Heart right ventricle (tissue), 16 donors: ENCODE data around the gene LSP1. TPM values are rescaled to one million over a fixed set of nuclear protein-coding genes. Genes with fewer than 3 reads are reported as not detected.

Source experiments
- ATAC-seq, 8 donors: fragments of 200-7000 bp; cut with Tn5 transposase; one replicate each; pipeline ENCODE4 v1.9.1; 2020; ENCODE audit warnings: mild to moderate bottlenecking in 8 of 8, moderate library complexity in 8 of 8, moderate number of reproducible peaks in 1 of 8
- DNase-seq, 2 donors: peaks; one replicate each; pipeline ENCODE4 v3.0.0-alpha.2; 2020
- H3K27ac ChIP-seq, 10 donors: fragments of 200-600 bp; sonication (generic) in 2 of 10; one replicate each; pipeline versions ENCODE4 v1.5.0 to v1.8.0; 2020 to 2022; ENCODE audit warnings: mild to moderate bottlenecking in 3 of 10
- H3K27me3 ChIP-seq, 7 donors: fragments of 200-600 bp; one replicate each; pipeline ENCODE4 v1.8.0; 2021 to 2022; ENCODE audit warnings: mild to moderate bottlenecking in 2 of 7
- H3K36me3 ChIP-seq, 9 donors: fragments of 200-600 bp; sonication (generic) in 1 of 9; one replicate each; pipeline versions ENCODE4 v1.5.0 to v1.8.0; 2020 to 2022; ENCODE audit warnings: mild to moderate bottlenecking in 2 of 9
- H3K4me1 ChIP-seq, 9 donors: fragments of 200-600 bp; sonication (generic) in 1 of 9; one replicate each; pipeline versions ENCODE4 v1.5.0 to v1.8.0; 2020 to 2022; ENCODE audit warnings: mild to moderate bottlenecking in 4 of 9
- H3K4me3 ChIP-seq, 10 donors: fragments of 200-600 bp; sonication (generic) in 2 of 10; one replicate each; pipeline versions ENCODE4 v1.5.0 to v1.8.0; 2020 to 2022; ENCODE audit warnings: mild to moderate bottlenecking in 7 of 10, moderate library complexity in 2 of 10
- H3K9me3 ChIP-seq, 11 donors: fragments of 200-600 bp in 10 of 11; sonication (generic) in 2 of 11; one replicate each; pipeline versions ENCODE4 v1.5.0 to v1.8.0; 2013 to 2022; ENCODE audit warnings: mild to moderate bottlenecking in 2 of 11, control low read depth in 1 of 11, moderate library complexity in 1 of 11
- WGBS, 2 donors: extraction: QIAGEN DNeasy Blood & Tissue Kit; methylation state at CpG; one replicate each; pipeline ENCODE4 v1.1.7; 2013; ENCODE audit warnings: inconsistent platforms in 1 of 2; 5-methylcytosine and 5-hydroxymethylcytosine counted together
- intact Hi-C, 10 donors: fragments of 100-400 bp; cut with DNase I; formaldehyde crosslinking; loops; one replicate each; pipeline versions ENCODE4 v1.11.1 to v1.14.2; 2022
- polyA plus RNA-seq, 2 donors: library from polyadenylated mRNA; stranded (reverse); fragments of 200-250 nt; gene quantifications; one replicate each; pipeline ENCODE4 v1.2.3, GENCODE V29; 2013
- total RNA-seq, 10 donors: library from RNA; stranded (reverse); fragmentation: NEBNext Ultra II Directional in 3 of 10; extraction: Animal tissue kit (Norgen Biotek cat#: 25700) in 3 of 10; gene quantifications; one replicate each; pipeline versions ENCODE4 v1.2.1 to v1.2.4, GENCODE V29; 2021 to 2023
- TF ChIP-seq, protein P1 (sequence below), 9 donors: fragments of 200-600 bp; sonication (generic) in 2 of 9; IDR thresholded peaks; one replicate each; pipeline versions ENCODE4 v1.5.0 to v1.8.0; 2021 to 2022; ENCODE audit warnings: antibody characterized with exemption in 9 of 9, mild to moderate bottlenecking in 5 of 9, moderate library complexity in 1 of 9
- donor health status: Arrhythmogenic right ventricular cardiomyopathy.
- donor health status: ischemic (EF 13 %, LVEDD 7.1; RV severe dilation, severe dysfunction).
- donor health status: healthy with polysubstance abuse.
- donor health status: DM: no; HTN: yes; CAD: no.
- donor health status: DM: no; HTN: no; CAD: no.
- donor health status: ischemic (EF 25% LVEDD 6.9; RV normal size, moderate dysfunction).
- donor health status: ischemic (EF 25% LVEDD 5.7; RV mildly dilated, moderate dysfunction).
- donor health status: healthy.
- donor health status: DM: yes; HTN: yes; CAD: no.
- donor health status: Ischemic cardiomyopathy.
- donor health status: ischemic (EF 35%, LVEDD 5.7; RV mildly dilated, moderate dysfunction).
- donor health status: nonischemic (EF 11% LVEDD 7.7; RV severe dilation, severe dysfunction).
- donor health status: DM: yes; HTN: yes; CAD: no.
- donor health status: PGD.
- donor health status: ischemic (EF 29% LVEDD 5.4; RV normal size, mild dysfunction).
- donor health status: nonischemic (EF 23%, LVEDD 6.1; RV moderate dilation, normal function).

The LSP1 gene
- total and polyA plus RNA-seq, 12 donors = 16.0 to 57.2 (median 21.4) TPM

DNA sequence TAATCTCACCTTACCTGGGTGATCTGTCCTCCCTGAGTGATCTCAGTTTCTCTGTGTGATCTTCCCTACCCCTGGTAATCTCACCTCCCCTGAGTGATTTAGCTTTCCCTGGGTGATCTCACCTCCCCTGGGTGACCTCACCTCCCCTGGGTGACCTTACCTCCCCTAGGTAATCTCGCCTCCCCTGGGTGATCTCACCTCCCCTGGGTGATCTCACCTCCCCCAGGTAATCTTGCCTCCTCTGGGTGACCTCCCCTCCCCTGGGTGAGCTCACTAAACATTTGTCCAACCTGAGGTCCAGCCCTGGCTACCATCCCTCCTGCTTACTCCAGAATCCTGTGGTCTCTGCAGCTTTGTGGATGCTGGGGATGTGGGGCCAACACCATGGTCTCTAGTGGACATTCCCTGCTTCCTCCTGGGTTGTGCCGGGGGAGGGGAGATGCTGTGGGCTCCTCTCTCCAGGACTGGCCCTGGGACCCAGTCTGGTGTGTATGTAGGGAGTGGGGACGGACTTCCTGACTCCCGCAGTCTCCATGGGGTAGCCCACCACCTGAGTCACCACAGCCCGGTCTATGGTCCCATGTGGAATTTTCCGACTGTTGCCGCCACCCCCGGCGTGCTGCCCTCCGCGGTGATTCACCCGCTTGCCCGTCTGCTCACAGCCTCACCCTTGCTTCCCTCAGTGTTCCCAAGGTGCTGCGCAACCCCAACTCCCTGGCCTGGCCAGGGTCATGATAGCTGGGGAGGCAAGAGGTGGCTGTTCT is 9.9 kb downstream of the LSP1 start:
- DNase-seq (peak in 1 of 2 donors; percentile 17), ATAC-seq (peak in 4 of 8 donors; percentile 0 to 6 (median 1))
- Histone ChIP-seq H3K4me1 (peaks cover 15 to 49% (median 27%) of the 10 kb centered on the region in 9 donors), H3K4me3 (peak overlapping the region in 2 of 10 donors; percentile 54 to 56), H3K27me3 (no peaks in the 10 kb centered on the region), H3K9me3 (no peaks in the 10 kb centered on the region), H3K27ac (peak overlapping the region in 9 of 10 donors; percentile 55 to 90 (median 84)), H3K36me3 (peaks cover 0 to 4% (median 0%) of the 10 kb centered on the region in 9 donors)
- intact Hi-C loops = loop anchor here in 1 of 10 donors (2.0 kb wide), 1 partner anchor 20 kb away; no protein-coding TSS in a partner anchor
- 79 to 87% methylated on average over 14 of the region's 14 CpGs for WGBS, 2 donors
- TF ChIP-seq, protein P1, sequence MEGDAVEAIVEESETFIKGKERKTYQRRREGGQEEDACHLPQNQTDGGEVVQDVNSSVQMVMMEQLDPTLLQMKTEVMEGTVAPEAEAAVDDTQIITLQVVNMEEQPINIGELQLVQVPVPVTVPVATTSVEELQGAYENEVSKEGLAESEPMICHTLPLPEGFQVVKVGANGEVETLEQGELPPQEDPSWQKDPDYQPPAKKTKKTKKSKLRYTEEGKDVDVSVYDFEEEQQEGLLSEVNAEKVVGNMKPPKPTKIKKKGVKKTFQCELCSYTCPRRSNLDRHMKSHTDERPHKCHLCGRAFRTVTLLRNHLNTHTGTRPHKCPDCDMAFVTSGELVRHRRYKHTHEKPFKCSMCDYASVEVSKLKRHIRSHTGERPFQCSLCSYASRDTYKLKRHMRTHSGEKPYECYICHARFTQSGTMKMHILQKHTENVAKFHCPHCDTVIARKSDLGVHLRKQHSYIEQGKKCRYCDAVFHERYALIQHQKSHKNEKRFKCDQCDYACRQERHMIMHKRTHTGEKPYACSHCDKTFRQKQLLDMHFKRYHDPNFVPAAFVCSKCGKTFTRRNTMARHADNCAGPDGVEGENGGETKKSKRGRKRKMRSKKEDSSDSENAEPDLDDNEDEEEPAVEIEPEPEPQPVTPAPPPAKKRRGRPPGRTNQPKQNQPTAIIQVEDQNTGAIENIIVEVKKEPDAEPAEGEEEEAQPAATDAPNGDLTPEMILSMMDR (IDR thresholded peaks at IDR 0.05) = no peak

DNA sequence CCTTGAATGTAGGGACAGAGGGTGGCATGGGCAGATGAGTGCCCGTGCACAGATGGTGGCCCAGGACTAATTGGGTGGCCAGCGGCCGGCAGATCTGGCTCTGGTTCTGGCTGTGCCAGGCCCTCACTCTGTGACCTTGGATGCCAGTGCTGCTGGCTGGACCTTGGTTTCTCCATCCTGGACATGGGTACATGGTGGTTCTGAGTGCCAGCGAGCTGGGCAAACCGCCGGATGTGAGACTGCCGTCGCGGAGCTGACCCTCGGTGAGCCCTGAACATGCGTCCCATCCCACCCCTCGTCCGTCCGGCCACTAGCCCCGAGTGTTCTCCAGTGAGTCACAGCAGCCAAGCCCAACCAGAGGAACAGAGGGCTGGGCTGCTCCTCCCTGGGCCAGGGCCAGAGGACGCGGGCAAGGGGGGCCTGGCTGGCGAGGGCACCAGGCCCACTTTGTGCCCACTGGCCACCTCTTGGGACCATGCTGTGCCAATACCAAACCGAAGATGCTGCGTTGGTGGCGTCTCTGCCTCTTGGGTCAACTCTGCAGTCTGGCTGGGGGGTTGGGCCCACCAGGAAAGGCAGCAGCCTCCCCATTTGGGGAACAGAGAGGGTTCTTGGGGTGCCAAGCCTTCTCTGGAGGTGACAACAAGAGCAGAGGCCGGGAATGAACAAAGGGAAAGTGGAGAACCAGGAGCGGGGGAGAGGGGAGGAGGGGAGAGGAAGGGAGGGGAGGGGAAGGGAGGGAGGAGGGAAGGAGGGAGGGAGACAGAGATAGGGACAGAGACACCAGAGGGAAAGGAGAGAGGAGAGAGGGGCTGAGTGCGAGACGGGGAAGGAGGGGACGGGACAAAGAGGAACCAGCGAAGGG is 10.7 kb downstream of the LSP1 start:
- peaks cover 0 to 4% (median 0%) of the 10 kb centered on the region in 9 donors for H3K36me3 ChIP-seq
- peaks cover 0 to 3% (median 0%) of the 10 kb centered on the region in 7 donors for H3K27me3 ChIP-seq
- H3K9me3 ChIP-seq = no peaks in the 10 kb centered on the region
- 13 to 24% methylated on average over 27 of the region's 27 CpGs for WGBS, 2 donors
- H3K4me1 ChIP-seq = peaks cover 15 to 57% (median 27%) of the 10 kb centered on the region in 9 donors
- intact Hi-C loops = loop anchor here in 1 of 10 donors (2.0 kb wide), 1 partner anchor 21 kb away; no protein-coding TSS in a partner anchor
- TF ChIP-seq, protein P1 (IDR thresholded peaks at IDR 0.05) = no peak
- H3K4me3 ChIP-seq = peak overlapping the region in 9 of 10 donors; percentile 17 to 56 (median 48)
- peak; percentile 86 to 94 (median 92) for ATAC-seq
- peak; percentile 88 to 89 for DNase-seq
- H3K27ac ChIP-seq = peak overlapping the region; percentile 55 to 90 (median 84)

DNA sequence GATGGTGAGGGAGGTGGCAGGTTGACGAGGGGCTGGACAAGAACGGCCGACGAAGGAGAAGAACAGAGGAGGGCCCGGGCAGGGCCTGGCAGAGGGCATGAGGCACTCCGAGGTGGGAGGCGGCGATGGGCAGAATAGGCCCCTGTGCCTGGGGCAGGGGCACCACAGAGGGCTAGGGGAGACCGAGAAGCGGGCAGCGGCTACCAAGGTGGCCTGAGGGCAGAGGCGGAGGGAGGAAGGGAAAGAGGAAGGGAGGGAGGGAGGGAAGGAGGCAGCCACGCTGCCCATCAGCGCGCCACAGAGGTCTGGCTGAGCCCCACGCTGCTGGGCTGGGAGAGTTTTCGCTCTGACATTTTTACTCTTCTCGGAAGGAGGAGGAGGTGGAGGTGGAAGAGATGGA is 11.3 kb downstream of the LSP1 start:
- peaks cover 0 to 10% (median 0%) of the 10 kb centered on the region in 7 donors for H3K27me3 ChIP-seq
- peaks cover 15 to 62% (median 27%) of the 10 kb centered on the region in 9 donors for H3K4me1 ChIP-seq
- peak overlapping the region; percentile 55 to 90 (median 84) for H3K27ac ChIP-seq
- TF ChIP-seq, protein P1 (IDR thresholded peaks at IDR 0.05) = no peak
- H3K4me3 ChIP-seq = peak overlapping the region; percentile 10 to 56 (median 43)
- H3K36me3 ChIP-seq = peaks cover 0 to 4% (median 0%) of the 10 kb centered on the region in 9 donors
- ATAC-seq (peak in 7 of 8 donors; percentile 0 to 21 (median 10)), DNase-seq (peak in 1 of 2 donors; percentile 38)
- H3K9me3 ChIP-seq = no peaks in the 10 kb centered on the region
- intact Hi-C loops = no loop called here
- 50 to 64% methylated on average over 18 of the region's 18 CpGs for WGBS, 2 donors
